Measurements from ENCODE around the gene PARVB.
A peak's percentile ranks its signal among the peaks of the same experiment; 100 is the strongest.
"Not testable (repeated sequence)": the region's sequence is repeated elsewhere in the genome, so short reads cannot be mapped to it uniquely, and the experiment has no call there.

Gene PARVB

DNA sequence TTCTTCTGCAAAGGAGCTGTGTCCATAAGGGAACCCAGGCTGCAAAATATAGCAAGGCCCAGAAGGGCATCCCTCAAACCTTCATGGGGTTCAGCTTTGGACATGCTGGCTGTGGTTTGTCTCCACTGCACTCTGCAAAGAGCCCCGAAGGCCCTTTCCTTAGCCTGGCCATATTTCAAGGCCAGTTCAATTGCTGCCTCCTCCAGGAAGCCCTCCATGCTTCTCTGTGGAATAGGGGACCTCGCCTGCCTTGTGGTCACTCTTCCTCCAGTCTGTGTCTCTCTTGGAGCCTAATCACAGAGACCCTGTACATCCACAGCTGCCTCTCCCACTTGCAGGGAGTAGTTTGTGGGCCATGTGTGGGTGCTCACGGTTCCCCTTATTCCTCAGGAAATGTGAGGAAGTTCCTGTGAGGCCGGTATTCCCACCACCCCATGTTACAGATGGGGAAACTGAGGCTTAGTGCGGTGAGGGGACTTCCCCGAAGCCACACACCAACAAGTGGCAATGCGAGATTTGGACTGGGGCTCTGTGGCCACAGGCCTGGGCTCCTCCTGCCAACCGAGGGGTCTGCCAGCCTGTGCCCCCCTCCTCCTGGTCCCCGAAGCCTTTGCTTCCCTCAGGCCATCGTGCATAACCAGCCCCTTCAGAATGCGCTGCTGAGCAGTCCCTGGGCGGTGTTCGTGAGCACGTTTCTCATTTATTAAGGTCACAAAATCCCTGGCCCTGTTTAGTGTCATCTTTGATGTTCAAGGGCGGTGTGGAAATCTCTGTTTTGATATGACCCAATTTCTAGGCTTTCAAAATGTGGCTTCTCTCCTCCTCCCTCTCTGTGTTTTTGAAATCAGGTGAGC, 65.8 kb downstream of the PARVB start:
- no peak for DNase-seq

- DNase-seq, result no peak
Measured at GRCh38 chr22:44090571-44090905, 66.4 kb downstream of the PARVB start.

DNA sequence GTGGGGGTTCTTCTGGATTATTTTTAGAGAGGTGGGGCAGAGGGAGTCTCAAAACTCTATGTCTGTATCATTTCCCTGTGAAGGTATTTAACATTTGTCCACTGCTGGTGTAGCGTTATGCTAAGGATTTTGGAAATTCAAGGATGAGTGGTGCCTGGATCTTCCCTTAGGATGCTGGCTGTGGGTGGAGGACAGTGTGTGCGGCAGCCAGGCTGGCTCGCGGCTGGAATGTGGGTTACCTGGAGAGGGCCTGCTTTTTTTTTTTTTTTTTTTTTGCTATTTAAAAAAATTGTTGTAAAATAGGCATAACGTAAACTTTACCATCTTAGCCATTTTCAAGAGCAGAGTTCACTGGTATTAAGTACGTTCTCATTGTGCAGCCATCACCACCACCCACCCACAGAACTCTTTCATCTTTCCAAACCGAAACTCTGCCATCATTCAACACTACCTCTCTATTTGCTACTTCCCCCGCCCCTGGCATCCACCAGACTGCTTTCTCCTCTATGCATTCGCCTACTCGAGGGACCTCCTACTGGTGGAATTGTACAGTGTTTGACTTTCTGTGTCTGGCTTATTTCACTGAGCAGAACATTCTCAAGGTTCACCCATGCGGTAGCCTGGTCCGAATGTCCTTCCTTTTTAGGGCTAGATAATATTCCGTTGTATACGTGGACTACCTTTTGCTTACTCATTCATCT, 67.1 kb downstream of the PARVB start:
- peak; percentile 24 for DNase-seq

- no peak for DNase-seq
Measured at GRCh38 chr22:44091751-44092150, 67.6 kb downstream of the PARVB start.

DNA sequence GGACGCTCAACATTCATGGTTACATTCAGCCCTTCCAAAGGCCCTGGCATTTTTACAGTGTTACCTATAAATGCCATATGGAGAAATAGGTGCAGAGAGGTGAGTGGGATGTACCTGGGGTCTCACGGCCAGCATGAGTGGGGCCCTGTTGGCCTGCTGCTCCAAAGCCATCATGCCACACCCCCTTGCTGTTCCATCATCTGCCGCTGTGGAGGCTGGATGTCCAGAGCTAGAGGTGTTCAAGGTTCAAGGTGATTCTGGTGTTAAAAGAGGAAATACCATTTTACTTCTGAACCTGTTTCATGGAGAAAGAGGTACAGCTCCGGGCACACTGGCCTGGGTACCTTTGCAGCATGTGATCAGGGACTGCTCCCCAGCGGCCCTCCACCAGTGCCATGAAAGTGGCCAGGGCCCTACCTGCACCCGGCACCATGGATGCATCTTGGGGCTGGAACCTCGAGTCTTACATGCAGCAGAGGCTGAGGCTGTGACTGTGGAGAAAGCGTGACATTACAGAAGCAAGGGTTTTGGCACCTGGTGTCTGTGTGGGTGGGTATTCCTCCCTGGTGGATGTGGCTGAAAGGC, 68.6 kb downstream of the PARVB start:
- no peak for DNase-seq

DNA sequence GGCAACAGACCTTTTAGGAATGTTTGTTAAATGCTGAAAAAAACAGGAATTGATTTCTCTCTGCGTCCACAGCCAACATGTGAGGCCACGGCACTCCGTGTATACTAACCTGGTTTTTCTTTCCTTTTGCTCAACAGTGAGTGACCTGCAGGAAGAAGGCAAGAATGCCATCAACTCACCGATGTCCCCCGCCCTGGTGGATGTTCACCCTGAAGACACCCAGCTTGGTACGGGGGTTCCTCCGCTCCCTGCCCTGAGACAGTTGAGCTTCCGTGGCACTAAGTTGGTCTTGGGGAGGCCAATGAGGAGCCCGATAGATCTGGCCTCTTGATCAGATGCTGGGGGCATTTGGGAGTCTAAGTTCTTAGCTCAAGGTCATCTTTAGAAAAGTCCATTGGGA, 69.7 kb downstream of the PARVB start:
- DNase-seq, result no peak

- DNase-seq, result no peak
Measured at GRCh38 chr22:44094751-44095302, 70.7 kb downstream of the PARVB start.

- DNase-seq, result no peak
Measured at GRCh38 chr22:44096736-44097135, 72.6 kb downstream of the PARVB start.

DNA sequence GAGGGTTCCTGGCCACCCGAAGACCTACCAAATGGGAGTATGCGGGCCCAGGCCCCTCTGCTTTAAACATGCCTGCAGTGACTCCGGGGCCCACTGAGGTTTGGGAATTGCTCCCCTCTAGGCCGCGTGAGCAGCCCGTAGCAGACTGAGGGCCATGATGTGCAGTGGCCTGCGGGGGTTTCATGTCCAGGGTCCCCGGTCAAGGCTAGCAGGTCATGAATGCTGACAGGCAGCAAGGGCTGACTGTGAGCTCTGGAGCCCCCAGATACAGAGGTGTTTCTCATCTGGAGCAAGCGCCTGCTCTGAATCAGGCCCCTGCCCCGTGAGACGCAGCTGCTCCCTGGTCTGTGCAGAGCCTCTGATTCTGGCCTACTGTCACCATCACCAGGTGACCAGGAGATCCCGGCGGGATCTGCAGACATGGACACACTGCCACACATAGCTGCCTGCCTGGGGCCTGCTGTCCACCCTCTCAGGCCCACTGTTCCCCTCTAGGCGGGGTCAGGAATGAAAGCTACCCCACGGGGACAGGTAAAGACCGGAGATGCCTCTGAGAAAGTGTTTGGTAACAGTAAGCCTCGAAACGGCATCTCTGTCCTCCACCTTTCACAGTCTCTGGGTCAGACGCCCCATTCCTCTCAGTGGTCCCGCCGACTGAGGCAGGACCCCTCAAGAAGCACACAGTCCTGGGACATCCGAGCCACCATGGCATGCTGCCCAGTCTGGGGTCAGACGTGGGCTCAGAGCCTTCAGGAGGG, 73.3 kb downstream of the PARVB start:
- no peak for DNase-seq

DNA sequence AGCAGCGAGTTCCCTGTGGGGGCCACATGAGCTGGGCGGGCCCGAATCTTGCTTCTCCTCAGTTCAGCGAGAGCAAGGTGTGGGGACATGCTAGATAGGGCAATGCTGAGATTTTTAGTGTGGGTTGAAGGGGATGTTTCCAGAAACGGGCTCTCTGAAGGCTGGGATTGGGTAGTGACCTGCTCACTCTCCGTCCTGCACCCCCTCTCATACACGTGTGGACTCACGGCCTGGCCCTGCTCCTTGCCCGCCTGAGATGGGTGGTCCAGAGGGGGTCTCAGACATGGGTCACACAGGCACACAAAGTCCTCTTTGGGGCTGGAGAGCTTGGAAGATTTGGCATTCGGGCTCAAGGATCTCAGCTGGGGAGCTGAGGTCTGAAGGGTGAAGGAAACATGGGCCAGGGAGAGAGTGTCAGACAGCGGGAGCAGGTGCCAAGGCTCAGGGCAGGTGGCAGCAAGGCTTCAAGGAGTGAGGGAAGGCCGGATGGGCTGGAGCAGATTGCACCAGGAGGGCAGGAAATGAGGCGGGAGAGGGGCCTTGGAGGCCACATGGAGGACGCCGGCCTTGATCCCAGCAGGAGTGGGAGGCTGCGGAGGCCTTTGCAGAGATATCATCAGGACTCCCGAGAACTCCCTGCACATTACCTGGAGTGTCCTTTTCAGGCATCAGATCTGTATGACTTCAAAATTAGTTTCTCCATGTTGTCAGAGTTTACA, 74.1 kb downstream of the PARVB start:
- no peak for DNase-seq

DNA sequence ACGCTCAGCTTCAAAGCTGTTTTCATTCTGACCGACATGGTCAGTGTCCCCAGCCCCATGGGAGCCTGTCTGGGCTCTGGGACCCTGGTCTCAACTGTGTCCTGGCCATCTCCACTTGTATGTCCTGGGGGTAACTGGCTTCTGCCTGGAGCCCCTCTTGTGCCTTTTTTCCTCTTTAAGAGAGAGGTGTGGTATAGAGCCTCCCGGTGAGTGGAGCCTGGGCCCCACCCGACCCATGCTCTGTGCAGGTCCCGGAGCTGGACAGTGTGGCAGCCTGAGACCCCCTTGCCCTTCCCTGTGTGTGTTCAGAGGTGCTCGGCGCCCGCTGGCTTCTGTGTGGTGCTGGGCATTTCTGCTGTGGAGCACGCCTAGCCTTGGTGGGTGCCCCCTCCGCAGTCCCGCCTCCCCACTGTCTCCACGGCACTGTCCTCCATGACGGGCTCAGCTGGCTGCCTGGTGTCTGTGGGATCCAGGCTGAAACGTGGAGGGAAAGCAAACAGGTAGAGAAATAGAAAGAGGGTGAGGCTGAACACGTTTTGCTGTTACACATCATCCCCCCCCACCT, 74.9 kb downstream of the PARVB start:
- no peak for DNase-seq

DNA sequence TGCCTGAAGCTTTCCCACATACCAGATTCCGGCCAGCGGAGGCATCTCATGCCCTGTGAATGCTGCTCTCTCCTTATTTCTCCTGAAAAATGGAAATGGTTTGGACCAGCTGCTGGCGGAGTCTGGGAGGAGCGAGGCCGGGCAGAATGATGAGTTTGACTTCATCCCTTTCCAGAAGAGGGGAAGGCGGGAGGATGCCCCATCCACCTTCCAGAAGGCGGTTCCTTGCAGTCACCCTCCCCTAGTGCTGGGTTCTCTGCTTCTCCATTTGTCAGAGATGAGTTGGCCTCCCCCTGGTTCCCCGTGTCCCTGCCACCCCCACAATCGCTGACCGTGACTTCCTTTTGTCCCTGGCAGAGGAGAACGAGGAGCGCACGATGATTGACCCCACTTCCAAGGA, 75.6 kb downstream of the PARVB start:
- DNase-seq, result no peak

GRCh38 chr22:44100411-44100810, 76.3 kb downstream of the PARVB start:
- DNase-seq, result no peak

- no peak for DNase-seq
Measured at GRCh38 chr22:44102121-44102520, 78.0 kb downstream of the PARVB start.

- DNase-seq, result no peak
Measured at GRCh38 chr22:44102856-44103255, 78.8 kb downstream of the PARVB start.

- DNase-seq, result no peak
Measured at GRCh38 chr22:44103735-44104480, 79.8 kb downstream of the PARVB start.

DNA sequence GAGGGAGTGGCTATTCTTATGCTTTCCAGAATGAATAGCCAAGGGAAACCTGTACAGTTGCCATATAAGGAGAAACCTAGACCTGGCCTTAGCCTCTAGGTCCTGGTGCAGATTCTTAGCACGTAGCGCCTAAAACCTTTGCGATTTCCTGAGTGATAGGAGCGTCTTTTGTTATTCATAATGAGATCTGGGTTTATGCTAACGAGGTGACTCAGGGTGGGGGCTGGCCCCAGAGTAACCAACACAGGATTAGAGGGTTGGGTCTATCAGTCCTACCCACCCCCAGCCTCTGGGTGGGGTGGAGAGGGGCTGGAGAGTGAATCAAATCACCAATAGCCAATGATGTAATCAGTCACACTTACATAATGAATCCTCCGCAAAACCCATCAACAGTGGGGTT, 83.2 kb downstream of the PARVB start:
- no peak for DNase-seq

GRCh38 chr22:44108076-44108475, 84.0 kb downstream of the PARVB start:
- no peak for DNase-seq

GRCh38 chr22:44108806-44109385, 84.8 kb downstream of the PARVB start:
- peak; percentile 18 for DNase-seq

GRCh38 chr22:44109416-44109815, 85.3 kb downstream of the PARVB start:
- no peak for DNase-seq

DNA sequence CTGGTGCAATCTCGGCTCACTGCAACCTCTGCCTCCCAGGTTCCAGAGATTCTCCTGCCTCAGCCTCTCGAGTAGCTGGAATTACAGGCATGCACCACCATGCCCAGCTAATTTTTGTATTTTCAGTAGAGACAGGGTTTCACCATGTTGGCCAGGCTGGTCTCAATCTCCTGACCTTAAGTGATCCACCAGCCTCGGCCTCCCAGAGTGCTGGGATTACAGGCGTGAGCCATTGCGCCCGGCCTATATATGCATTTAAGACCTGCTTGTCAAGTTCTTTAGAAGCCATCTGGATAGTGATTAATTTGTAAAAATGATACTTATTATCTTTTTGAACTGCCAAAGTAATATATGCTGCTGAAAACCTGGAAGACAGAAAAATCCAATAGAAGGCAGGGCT, 86.6 kb downstream of the PARVB start:
- not testable (repeated sequence) for DNase-seq

All from fibroblast of skin of scalp (primary cell).